ENCODE data around the gene NUP214. TPM values are rescaled to one million over a fixed set of nuclear protein-coding genes. Genes with fewer than 3 reads are reported as not detected.
"Not testable (repeated sequence)": the region's sequence is repeated elsewhere in the genome, so short reads cannot be mapped to it uniquely, and the experiment has no call there.

NUP214 gene
- total RNA-seq, 2 donors from 2014 or later, result 105 to 107 TPM

DNA sequence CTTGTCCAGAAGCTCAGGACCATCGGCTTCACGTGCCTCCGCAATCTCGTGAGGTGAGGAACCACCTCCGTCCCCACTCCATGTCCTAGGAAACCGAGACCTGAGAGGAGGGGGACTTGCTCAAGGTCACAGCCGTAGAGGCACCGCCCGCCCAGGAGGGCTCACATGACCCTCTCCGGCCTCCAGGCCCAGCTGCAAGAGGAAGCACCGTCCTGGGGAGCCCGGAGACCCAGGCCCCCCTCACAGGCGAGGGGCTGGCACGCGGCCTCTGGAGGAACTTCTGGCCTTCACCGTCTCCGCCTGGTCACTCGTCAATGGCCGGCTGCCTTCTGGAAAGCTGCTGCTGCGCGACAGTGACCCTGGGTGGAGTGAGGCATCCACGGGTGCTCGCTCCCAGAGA lies 126.7 kb downstream of the NUP214 start:
- peak overlapping the region; percentile 90 for H3K27ac Mint-ChIP-seq
- no peaks in the 10 kb centered on the region for H3K9me3 ChIP-seq (ENCODE audit: control insufficient read depth, low read length, poor library complexity, severe bottlenecking)
- DNase-seq, result no peak
- no peak for ATAC-seq
- H3K36me3 Mint-ChIP-seq (ENCODE audit: low read depth), result no peaks in the 10 kb centered on the region
- no peaks in the 10 kb centered on the region for H3K27me3 Mint-ChIP-seq
- peak overlapping the region; percentile 89 for H3K4me3 Mint-ChIP-seq
- peaks cover 21% of the 10 kb centered on the region for H3K4me1 Mint-ChIP-seq

DNA sequence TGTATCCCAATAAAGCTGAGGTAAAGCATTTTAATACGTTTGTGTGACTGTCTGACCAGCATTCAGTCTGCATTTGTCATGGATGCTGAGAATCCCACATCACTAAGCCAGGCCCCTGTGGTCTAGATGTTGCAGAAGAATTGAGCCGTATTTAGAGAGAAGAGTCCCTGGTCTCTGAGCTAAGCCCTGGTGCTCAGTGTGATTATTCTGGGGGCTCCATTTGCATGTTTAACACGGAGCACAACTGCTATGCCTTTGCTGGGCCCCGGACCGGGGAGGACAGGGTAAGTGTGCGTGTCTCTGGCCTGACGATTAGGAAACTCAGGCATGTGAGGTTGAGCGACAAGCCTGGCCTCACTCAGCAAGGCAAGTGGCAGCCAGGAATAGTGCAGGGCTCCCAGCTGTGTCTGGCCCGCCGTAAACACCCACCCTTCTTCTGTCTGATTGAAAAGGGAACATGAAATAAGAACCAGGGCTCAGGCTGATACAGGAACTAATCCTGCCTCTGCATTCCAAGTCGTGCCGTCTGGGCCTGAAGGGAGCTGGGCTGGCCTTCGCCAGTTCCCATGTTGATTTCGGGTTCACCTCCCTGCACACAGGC lies 128.6 kb downstream of the NUP214 start:
- Mint-ChIP-seq H3K4me1 (peaks cover 26% of the 10 kb centered on the region), H3K27ac (peak overlapping the region; percentile 99), H3K36me3 (ENCODE audit: low read depth) (no peaks in the 10 kb centered on the region), H3K4me3 (peak overlapping the region; percentile 52), H3K27me3 (no peaks in the 10 kb centered on the region)
- DNase-seq (no peak), ATAC-seq (no peak)
- H3K9me3 ChIP-seq (ENCODE audit: control insufficient read depth, low read length, poor library complexity, severe bottlenecking), result no peaks in the 10 kb centered on the region

DNA sequence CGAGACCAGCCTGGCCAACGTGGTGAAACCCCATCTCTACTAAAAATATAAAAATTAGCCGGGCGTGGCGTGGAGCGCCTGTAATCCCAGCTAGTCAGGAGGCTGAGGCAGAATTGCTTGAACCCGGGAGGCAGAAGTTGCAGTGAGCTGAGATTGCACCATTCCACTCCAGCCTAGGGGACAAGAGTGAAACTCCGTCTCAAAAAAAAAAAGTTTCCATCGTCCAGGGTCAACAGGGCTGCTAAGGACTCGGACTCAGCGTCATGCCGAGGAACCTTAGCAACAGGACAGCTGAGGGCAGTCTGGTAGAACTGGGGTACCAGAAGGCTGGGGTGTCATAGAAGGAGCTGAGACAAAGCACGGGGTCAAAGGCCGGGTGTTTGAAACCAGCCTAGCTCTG lies 129.2 kb downstream of the NUP214 start:
- ATAC-seq (no peak), DNase-seq (no peak)
- no peaks in the 10 kb centered on the region for H3K9me3 ChIP-seq (ENCODE audit: control insufficient read depth, low read length, poor library complexity, severe bottlenecking)
- no peaks in the 10 kb centered on the region for H3K36me3 Mint-ChIP-seq (ENCODE audit: low read depth)
- no peak overlapping the region for H3K4me3 Mint-ChIP-seq
- H3K27me3 Mint-ChIP-seq, result no peaks in the 10 kb centered on the region
- H3K27ac Mint-ChIP-seq, result peak overlapping the region; percentile 99
- H3K4me1 Mint-ChIP-seq, result peaks cover 29% of the 10 kb centered on the region

DNA sequence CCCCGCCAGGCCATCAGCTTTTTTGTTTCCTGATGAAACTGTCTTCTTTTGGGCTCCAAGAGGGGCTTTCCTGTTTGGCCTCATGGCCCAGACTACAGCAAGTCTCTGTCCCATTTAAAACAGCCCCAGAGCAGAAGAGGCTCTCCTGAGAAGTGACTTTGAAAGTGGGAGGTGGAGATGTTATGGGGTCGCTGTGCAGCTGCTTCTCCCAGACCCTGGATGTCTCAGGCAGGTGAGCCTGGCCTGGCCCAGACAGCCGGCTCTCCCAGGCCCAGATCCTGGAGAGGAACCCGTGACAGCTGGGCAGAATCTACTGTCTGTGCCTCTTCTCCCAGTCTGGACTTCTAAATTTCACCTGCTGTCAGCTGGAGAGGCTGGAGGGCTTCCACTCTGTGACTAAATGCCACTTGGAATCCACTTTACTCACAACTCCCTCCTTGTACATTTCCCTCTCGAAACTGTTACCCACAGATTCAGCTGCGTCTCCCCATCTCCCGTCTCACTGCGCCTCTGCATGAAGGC lies 130.4 kb downstream of the NUP214 start:
- Mint-ChIP-seq H3K4me3 (peak overlapping the region; percentile 92), H3K27me3 (no peaks in the 10 kb centered on the region), H3K36me3 (ENCODE audit: low read depth) (no peaks in the 10 kb centered on the region), H3K4me1 (peaks cover 31% of the 10 kb centered on the region), H3K27ac (peak overlapping the region; percentile 99)
- DNase-seq (no peak), ATAC-seq (no peak)
- no peaks in the 10 kb centered on the region for H3K9me3 ChIP-seq (ENCODE audit: control insufficient read depth, low read length, poor library complexity, severe bottlenecking)

DNA sequence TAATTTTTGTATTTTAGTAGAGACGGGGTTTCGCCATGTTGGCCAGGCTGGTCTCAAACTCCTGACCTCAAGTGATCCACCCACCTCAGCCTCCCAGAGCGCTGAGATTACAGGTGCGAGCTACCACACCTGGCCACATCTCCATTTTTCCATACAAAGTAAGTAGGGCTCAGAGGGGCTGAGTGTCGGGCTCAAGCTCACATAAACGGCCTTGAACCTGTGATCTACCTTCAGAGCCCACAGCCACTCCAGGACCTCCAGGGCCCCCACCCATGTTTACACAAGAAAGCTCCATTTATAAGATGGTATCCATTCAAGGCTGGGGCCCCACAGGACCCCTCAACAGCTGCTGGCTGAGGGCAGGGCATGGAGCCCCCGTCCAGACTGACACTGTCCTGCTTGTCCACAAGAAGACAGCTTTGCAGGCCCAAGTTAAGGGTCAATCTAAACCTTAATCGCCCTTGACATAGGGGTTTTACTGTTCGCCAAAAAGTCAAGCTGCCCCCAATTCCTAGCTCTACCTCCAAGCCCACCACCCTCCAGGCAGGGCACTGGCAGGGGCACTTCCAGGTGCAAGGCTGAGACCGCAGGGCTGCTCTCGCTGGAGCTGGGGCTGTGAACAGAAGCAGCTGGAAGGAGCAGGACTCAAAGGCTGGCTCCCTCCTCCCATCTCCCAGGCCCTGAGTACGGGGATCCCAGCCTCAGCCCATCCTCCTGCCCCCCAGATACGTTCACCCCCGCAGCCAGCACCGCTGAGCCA lies 132.1 kb downstream of the NUP214 start:
- Mint-ChIP-seq H3K4me1 (peaks cover 30% of the 10 kb centered on the region), H3K27ac (peak overlapping the region; percentile 99), H3K4me3 (no peak overlapping the region), H3K36me3 (ENCODE audit: low read depth) (peaks cover under 1% of the 10 kb centered on the region), H3K27me3 (no peaks in the 10 kb centered on the region)
- DNase-seq (peak in 1 of 3 donors; percentile 7), ATAC-seq (no peak)
- no peaks in the 10 kb centered on the region for H3K9me3 ChIP-seq (ENCODE audit: control insufficient read depth, low read length, poor library complexity, severe bottlenecking)

DNA sequence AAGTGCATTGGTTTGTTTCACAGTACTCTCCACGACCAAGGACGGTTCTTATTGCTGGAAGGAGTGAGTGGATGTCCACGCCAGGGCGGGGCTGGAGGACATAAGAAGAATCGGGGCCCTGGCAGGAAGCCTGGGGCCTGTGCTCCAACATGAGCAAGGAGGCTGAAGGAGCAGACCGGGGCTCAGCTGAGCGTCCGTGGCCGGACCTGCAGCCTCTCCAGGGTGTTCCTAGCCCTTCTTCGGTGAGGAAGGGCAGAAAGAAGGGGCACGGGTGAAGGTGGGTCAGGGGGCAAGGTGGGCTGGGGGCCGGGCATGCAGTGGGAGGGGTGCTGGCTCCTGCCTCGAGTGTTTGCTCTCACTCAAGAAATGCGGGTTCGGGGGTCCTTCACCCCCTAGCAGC lies 132.8 kb downstream of the NUP214 start:
- Mint-ChIP-seq H3K27ac (peak overlapping the region; percentile 99), H3K4me3 (no peak overlapping the region), H3K4me1 (peaks cover 30% of the 10 kb centered on the region), H3K36me3 (ENCODE audit: low read depth) (peaks cover 4% of the 10 kb centered on the region), H3K27me3 (no peaks in the 10 kb centered on the region)
- no peak for ATAC-seq
- peak in 1 of 3 donors; percentile 7 for DNase-seq
- no peaks in the 10 kb centered on the region for H3K9me3 ChIP-seq (ENCODE audit: control insufficient read depth, low read length, poor library complexity, severe bottlenecking)

DNA sequence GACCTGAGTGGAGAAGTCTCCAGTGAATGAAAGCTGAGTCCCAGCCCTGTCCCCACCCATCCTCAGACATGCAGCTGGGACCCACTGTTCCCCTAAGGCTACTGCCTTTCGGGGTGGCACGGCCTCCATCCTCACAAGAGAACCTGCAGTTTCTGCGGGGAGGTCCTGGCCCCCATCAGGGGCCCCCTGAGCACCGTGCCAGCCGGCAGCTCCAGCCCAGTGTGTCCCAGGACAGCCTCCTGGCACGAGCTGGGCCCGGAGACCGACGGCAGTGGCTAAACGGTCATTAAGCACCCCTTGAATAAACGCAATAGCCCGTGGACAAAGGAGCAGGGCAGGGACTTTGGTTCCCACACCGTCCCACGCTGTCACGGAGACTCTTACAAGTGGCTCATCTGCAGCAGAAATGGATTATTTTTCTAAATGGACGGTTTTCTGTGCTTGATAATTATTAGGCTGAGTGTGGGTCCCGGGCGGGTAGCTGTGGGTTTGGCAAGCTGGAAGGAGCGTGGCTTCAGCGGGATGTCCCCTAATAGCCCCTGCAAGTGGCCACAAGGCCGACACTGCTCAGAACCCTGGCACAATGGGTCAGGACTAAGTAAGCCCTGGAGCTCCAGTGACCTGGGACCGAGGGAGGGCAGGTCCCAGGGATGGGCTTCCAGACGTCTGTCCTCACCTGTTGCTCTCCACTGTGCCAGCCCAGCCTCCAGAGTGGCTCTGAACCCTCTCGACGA lies 133.5 kb downstream of the NUP214 start:
- Mint-ChIP-seq H3K27me3 (no peaks in the 10 kb centered on the region), H3K36me3 (ENCODE audit: low read depth) (peaks cover 4% of the 10 kb centered on the region), H3K27ac (peak overlapping the region; percentile 99), H3K4me1 (peaks cover 30% of the 10 kb centered on the region), H3K4me3 (no peak overlapping the region)
- no peaks in the 10 kb centered on the region for H3K9me3 ChIP-seq (ENCODE audit: control insufficient read depth, low read length, poor library complexity, severe bottlenecking)
- no peak for ATAC-seq
- DNase-seq, result peak in 1 of 3 donors; percentile 4

DNA sequence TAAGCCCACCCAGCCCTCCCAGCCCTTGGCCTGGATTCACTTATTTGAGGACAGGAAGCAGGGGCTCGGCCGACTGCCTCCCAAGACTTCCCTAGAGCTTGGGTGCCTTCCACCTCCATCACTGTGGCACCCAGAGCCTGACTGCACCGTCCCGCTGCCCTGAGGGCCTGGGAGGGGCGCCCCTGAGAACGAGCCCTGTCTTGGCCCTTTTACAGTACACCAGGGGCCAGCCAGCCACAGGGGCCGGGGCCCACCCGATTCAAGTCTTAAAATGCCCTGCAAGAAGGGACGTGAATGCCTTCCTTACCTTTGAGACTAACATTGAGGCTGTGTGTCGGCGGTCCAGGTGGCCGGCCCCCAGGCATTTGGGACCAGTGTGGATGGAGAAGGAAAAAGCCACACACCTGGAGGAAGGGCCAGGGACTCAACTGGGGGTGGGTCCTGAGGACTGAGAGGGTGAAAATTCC lies 134.1 kb downstream of the NUP214 start:
- H3K4me1 Mint-ChIP-seq, result peaks cover 29% of the 10 kb centered on the region
- no peak for DNase-seq
- no peak for ATAC-seq

DNA sequence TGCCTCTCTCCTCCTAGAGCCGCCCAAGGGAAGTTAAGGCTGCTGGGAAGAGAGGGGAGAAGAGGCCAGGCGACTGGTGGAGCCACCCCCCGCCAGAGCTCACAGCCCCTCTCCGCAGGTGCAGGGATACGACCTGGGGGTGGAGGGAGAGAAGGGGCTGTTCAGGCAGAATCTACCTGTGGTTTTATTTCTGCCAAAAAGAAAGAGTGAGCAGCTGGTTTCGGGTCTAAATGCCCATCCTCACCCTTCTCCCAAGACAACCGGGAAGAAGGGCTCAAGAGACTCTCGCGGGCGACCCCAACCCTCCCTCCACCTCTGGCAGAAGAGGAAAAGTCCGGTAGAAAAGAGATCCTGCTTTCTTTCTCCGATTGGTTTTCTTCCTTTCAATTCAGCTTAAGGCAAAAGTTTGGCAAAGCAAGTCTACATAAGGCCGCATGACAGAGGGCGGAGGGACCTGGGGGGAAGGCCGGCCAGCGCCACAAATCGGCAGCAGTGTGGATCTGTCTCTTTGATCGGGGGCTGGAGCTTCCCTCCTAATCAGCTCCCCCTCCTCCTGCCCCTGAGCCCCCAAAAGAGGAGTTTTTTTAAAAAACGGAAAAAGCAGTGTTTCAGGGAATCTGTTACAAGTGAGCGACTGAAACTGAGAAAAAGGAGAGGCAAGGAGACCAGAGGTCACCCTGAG lies 134.7 kb downstream of the NUP214 start:
- Mint-ChIP-seq H3K27ac (no peak overlapping the region), H3K27me3 (no peaks in the 10 kb centered on the region), H3K4me1 (peaks cover 35% of the 10 kb centered on the region), H3K4me3 (no peak overlapping the region), H3K36me3 (ENCODE audit: low read depth) (peaks cover 4% of the 10 kb centered on the region)
- ATAC-seq (no peak), DNase-seq (no peak)
- no peaks in the 10 kb centered on the region for H3K9me3 ChIP-seq (ENCODE audit: control insufficient read depth, low read length, poor library complexity, severe bottlenecking)

More for the DNA sequence above, 134.1 kb downstream of the NUP214 start:
- no peak overlapping the region for H3K4me3 Mint-ChIP-seq
- no peaks in the 10 kb centered on the region for H3K27me3 Mint-ChIP-seq
- H3K36me3 Mint-ChIP-seq (ENCODE audit: low read depth), result peaks cover 4% of the 10 kb centered on the region
- peak overlapping the region; percentile 99 for H3K27ac Mint-ChIP-seq
- H3K9me3 ChIP-seq (ENCODE audit: control insufficient read depth, low read length, poor library complexity, severe bottlenecking), result no peaks in the 10 kb centered on the region

DNA sequence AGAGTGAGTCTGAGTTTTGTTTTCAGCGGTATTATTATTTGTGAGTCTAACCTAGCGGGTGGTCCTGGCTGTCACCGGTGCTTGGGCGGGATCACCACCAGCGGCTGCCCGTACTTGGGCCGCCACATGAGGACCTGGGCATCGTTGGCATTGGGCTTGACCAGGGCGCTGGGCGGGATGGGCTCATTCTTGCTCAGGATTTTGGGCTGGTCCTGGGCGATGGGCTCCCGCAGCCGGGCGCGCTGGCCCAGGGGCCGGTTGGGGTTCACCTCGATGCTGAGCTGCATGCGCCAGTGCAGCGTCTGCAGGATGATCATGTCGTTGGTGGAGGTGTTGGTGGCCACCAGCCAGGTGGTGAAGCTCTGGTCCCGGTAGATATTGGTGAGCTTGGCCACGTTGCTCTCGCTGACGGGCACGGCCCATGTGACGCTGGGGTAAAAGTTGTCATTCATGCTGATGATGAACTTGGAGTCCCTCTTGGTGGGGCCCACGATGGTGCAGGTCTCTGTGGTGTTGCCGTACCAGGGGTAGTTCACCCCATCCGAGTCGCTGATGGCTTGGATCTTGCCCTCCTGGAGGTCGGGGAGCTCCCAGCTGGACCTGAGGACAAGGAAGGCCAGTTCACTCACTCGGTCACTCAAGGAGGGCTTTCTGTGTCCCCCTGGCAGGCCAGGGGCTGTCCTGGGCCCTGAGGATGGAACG lies 135.5 kb downstream of the NUP214 start:
- H3K9me3 ChIP-seq (ENCODE audit: control insufficient read depth, low read length, poor library complexity, severe bottlenecking), result no peaks in the 10 kb centered on the region
- Mint-ChIP-seq H3K27me3 (no peaks in the 10 kb centered on the region), H3K4me1 (peaks cover 36% of the 10 kb centered on the region), H3K36me3 (ENCODE audit: low read depth) (peaks cover 4% of the 10 kb centered on the region), H3K4me3 (no peak overlapping the region), H3K27ac (peak overlapping the region; percentile 99)
- DNase-seq (no peak), ATAC-seq (no peak)

DNA sequence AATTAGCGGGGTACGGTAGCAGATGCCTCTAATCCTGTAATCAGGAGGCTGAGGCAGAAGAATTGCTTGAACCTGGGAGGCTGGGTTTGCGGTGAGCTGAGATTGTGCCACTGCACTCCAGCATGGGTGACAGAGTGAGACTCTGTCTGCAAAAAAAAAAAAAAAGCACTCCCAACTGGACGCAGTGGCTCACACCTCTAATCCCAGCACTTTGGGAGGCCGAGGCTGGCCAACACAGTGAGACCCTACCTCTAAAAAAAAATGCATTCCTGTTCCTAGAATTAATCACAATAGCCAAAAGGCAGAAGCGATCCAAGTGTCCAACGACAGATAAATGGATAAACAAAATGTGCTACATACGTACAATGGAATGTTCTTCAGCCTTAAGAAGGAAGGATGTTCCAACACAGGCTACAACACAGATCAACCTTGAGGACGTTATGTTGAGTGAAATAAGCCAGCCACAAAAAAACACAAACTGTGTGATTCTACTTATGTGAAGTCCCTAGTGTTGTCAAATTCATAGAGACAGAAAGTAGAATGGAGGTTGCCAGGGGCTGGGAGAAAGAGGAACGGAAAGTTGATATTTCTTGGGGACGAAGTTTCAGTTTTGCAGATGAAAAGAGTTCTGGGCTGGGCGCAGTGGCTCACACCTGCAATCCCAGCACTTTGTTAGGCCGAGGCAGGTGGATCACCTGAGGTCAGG lies 137.1 kb downstream of the NUP214 start:
- H3K9me3 ChIP-seq (ENCODE audit: control insufficient read depth, low read length, poor library complexity, severe bottlenecking), result no peaks in the 10 kb centered on the region
- no peak for ATAC-seq
- H3K27ac Mint-ChIP-seq, result peak overlapping the region; percentile 99
- DNase-seq, result no peak
- H3K4me3 Mint-ChIP-seq, result peak overlapping the region; percentile 53
- no peaks in the 10 kb centered on the region for H3K27me3 Mint-ChIP-seq
- peaks cover 10% of the 10 kb centered on the region for H3K36me3 Mint-ChIP-seq (ENCODE audit: low read depth)
- H3K4me1 Mint-ChIP-seq, result peaks cover 39% of the 10 kb centered on the region

DNA sequence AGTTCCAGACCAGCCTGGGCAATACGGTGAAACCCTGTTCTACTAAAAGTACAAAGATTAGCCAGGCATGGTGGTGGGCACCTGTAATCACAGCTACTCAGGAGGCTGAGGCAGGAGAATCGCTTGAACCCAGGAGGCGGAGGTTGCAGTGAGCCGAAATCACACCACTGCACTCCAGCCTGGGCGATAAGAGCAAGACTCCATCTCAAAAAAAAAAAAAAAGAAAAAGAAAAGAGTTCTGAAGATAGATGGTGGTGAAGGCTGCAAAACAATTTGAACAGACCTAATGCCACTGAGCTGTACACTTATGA lies 137.6 kb downstream of the NUP214 start:
- peak overlapping the region; percentile 53 for H3K4me3 Mint-ChIP-seq
- not testable (repeated sequence) for H3K36me3 Mint-ChIP-seq (ENCODE audit: low read depth); H3K27me3 Mint-ChIP-seq; DNase-seq; ATAC-seq; H3K9me3 ChIP-seq (ENCODE audit: control insufficient read depth, low read length, poor library complexity, severe bottlenecking)
- H3K4me1 Mint-ChIP-seq, result peaks cover 36% of the 10 kb centered on the region
- peak overlapping the region; percentile 99 for H3K27ac Mint-ChIP-seq

Measured in T-helper 17 cell (primary cell).